Activated CD8-positive, alpha-beta memory T cell treated with anti-CD3 and anti-CD28 coated beads, Interleukin-2, amount 50 U/mL, for 48 hours (primary cell): ENCODE measurements around the gene PRRT2.
"Not testable (repeated sequence)": the region's sequence is repeated elsewhere in the genome, so short reads cannot be mapped to it uniquely, and the experiment has no call there.

Experiments
- DNase-seq: peaks from one replicate; pipeline ENCODE4 v3.0.0-alpha.2; 2020

The PRRT2 gene

DNA sequence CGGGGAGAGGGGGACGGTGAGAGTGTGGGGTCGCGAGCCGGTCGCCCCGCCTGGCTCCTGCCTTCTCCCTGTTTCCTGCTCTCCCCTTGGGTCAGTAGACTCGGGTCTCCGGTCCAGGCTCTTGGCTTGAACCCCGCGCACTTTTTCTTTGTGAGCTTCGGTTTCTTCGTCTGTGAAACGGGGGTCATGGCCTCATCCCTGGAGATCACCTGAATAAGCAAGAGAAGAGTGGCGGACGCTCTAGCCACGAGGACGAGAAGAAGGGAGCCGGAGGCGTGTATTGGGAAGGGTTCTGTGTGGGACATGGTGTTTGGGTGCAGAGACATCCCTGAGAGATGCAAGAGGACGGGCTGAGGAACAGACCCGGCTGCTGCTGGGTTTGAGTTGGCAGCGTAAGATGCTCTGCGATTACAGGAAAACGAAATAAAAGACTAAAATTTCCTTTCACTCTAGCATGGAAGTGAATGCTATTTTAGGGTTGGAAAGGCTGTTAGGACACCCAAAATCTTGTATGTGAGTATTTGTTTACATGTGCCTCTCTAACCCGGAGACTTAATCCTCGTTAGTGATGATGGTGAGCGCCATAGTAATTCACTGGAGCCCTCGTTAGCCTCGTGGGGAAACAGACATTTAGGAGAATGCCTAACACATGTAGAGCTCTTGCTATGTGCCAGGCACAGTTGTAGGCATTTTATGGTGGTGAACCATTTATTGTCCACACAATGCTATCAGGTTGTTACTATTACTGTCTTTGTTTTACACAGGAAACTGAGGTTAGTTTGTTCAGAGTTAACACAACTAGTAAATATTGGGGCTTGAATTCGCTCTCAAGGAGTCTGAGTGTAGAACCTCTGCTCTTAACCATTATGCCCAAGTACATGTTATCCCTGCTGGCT, 20.8 kb upstream of the PRRT2 start:
- no peak for DNase-seq

- DNase-seq: no peak
These were observed 19.9 kb upstream of the PRRT2 start for GRCh38 chr16:29791845-29792807.

GRCh38 chr16:29793153-29793552, 18.8 kb upstream of the PRRT2 start:
- DNase-seq: not testable (repeated sequence)

DNA sequence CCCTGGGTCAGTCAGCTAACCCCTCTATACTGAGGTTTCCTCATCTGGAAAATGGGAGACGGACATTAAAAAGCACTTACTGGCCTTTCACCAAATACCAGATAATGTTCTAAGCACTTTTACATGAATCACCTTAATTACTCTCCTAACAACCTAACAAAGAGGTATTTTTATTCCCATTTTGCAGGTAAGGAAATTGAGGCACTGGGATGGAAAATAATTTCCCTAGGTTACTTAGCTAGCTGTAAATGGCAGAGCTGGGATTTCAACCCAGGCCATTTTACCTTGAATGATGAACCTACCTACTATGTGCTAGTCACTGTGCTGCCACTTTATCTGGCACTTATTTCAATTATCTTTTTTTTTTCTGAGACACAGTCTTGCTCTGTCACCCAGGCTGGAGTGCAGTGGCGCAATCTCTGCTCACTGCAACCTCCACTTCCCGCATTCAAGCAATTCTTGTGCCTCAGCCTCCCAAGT, 17.7 kb upstream of the PRRT2 start:
- no peak for DNase-seq

GRCh38 chr16:29802416-29802935, 9.5 kb upstream of the PRRT2 start:
- no peak for DNase-seq

DNA sequence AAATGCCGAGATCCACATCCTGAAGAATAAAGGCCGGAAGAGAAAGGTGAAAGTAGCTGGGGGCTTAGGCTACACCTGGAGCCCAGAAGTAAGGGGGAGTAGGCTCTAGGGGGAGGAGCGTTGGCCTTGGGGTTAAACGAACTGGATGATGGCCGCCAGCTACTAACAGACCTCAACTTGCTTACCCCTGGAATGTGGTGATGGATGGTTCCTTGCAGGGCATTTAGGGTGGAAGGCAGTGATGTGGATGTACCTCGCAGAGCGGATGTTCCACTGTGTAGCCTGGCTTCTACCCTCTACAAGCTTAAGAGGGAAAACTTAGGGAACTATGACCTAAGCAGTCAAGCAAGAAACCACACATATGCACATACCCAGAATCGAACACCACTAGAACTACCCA, 8.0 kb upstream of the PRRT2 start:
- no peak for DNase-seq

DNA sequence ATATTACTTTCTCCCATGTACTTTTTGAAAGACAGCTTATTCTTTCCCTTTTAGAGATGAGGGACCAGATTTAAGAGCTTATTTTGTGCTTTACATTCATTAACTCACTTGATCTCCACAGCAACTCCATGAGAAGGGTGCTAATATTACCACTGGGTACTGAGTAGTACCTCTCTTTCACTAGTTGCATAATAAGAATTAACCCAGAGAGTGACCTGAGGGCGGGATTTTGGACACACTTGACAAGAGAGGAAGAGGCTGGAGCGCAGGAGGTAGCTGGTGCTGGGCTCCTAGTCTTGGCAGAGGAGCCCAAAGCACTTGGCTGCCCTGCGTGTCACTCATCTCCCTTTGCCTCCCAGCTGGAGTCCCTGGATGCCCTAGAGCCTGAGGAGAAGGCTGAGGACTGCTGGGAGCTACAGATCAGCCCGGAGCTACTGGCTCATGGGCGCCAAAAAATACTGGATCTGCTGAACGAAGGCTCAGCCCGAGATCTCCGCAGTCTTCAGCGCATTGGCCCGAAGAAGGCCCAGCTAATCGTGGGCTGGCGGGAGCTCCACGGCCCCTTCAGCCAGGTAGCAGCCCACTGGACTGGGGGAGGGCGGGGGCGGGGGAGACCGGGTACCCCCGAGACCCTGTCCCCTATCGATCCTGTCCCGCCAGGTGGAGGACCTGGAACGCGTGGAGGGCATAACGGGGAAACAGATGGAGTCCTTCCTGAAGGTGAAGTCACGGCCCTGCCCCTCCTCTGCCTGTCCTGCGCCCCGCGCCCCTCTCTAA, 7.3 kb upstream of the PRRT2 start:
- DNase-seq: peak; percentile 64

GRCh38 chr16:29805232-29806098, 6.5 kb upstream of the PRRT2 start:
- DNase-seq: peak; percentile 98

DNA sequence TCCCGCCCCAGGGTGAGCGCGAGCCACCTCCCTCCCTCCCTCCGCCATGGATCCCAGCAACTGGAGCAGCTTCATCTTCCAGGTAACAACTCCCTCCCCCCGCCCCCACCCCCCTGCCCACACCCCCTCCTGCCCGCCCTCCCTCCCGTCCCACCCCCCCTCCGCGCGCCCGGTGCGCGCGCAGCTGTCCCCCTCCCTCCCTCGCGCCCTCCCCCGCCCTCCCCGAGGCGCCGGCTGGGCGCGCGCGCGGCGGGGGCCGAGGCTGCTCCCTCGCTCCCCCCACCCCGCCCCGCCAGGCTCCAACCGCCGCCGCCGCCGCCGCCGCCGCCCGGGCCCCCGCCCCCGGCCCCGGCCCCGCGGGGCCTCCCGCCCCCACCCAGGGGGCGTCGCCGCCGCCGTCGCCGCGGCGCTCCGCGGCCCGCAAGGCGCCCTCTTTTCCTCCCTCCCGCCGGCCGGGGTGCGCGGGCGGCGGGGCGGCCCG, 5.9 kb upstream of the PRRT2 start, which contains the start of gene MAZ:
MAZ (plus strand) TSS at position 431 of the 481 bp plus-strand sequence. CDS start 173 bp downstream, outside the sequence.
- no peak for DNase-seq

DNA sequence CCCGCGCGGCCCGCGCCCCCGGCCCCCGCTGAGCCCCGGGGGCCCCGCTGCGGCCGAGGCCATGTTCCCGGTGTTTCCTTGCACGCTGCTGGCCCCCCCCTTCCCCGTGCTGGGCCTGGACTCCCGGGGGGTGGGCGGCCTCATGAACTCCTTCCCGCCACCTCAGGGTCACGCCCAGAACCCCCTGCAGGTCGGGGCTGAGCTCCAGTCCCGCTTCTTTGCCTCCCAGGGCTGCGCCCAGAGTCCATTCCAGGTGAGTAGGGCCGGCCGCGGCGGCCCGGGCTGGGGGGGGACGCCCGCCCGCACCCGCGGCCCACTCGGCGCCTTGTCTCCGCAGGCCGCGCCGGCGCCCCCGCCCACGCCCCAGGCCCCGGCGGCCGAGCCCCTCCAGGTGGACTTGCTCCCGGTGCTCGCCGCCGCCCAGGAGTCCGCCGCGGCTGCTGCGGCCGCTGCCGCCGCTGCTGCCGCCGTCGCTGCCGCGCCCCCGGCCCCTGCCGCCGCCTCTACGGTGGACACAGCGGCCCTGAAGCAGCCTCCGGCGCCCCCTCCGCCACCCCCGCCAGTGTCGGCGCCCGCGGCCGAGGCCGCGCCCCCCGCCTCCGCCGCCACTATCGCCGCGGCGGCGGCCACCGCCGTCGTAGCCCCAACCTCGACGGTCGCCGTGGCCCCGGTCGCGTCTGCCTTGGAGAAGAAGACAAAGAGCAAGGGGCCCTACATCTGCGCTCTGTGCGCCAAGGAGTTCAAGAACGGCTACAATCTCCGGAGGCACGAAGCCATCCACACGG, 5.2 kb upstream of the PRRT2 start:
- DNase-seq: peak; percentile 85

- peak; percentile 92 for DNase-seq
These were observed 4.4 kb upstream of the PRRT2 start for GRCh38 chr16:29807426-29808218.

DNA sequence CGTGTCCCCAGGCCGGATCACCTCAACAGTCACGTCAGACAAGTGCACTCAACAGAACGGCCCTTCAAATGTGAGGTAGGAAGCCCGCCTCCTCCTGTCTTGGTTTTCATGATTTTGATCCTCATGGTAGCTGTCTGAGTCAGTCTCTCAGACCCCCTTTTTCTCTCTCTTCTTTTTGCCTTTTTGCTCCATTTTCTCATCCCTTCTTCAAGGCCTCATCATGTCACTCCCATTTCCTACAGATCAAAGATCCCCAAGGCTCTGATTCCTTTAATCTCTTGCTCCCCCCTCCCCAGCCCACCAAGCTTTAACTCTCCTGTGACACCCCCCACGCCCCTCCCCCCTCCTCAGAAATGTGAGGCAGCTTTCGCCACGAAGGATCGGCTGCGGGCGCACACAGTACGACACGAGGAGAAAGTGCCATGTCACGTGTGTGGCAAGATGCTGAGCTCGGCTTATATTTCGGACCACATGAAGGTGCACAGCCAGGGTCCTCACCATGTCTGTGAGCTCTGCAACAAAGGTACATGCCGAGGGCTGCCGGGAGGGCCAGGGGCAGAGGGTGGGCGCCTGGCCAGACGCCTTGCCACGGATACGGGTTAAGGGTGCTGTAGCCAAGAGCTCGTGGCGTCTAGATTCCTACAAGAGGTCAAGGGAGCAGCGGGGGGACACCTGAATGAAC, 3.6 kb upstream of the PRRT2 start:
- DNase-seq: peak; percentile 72

DNA sequence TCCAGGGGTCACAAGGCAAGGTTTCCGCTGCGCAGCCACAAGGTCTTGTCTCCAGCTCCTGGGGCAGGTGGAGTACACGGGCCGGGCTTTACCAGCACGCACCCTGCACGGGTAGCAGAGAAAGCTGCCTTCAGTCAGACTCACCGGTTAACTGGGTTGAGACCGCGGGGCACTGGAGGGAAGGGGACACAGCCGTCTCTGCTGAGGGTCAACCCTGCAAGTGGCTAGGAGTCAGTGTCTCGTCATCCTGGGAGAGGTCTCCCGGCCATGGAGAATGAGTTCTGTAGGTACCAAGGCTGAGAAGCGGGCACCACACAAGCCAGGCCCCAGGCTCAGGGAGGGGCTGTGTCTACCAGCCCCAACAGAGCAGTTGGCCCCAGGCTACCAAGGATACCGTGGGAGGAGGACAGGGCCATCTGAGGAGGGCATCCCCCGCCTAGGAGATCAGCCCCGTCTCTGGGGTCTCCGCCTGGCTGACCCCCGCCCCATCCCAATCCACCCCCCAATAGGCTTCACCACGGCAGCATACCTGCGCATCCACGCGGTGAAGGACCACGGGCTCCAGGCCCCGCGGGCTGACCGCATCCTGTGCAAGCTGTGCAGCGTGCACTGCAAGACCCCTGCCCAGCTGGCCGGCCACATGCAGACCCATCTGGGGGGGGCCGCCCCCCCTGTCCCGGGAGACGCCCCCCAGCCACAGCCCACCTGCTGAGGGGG, 2.8 kb upstream of the PRRT2 start:
- peak; percentile 65 for DNase-seq

DNA sequence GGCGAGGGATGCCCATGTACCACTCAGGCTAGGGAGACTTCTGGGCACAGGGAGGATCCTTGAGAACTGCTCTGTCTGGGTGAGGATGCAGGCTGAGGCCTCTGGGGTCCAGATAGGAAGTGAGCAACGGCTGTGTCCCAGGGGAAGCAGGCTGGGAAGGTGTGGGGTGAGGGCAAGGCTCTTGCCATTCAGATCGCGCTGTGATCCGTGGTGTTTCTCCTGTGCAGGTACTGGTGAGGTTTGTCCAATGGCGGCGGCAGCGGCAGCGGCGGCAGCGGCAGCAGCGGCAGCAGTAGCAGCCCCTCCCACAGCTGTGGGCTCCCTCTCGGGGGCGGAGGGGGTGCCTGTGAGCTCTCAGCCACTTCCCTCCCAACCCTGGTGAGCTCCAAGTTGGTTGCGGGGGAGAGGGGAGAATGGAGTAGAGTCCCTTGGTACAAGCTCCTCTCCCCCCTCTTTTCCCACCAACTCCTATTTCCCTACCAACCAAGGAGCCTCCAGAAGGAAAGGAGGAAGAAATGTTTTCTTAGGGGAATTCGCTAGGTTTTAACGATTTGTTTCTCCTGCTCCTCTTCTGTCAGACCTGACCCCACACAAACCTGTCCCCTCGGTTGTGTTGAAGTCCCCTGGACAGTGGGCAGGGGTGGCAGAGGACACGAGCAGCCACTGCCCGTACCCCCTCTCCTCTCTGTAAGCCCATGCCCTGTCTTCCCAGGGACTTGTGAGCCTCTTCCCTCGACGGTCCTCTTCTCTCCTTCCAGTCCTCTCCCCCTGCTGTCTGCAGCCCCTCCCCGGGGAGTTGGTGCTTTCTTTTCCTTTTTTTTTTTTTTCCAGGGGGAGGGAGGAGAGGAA, 1.9 kb upstream of the PRRT2 start:
- DNase-seq: peak; percentile 80

- no peak for DNase-seq
These were observed 1.3 kb upstream of the PRRT2 start for GRCh38 chr16:29810699-29811169.

DNA sequence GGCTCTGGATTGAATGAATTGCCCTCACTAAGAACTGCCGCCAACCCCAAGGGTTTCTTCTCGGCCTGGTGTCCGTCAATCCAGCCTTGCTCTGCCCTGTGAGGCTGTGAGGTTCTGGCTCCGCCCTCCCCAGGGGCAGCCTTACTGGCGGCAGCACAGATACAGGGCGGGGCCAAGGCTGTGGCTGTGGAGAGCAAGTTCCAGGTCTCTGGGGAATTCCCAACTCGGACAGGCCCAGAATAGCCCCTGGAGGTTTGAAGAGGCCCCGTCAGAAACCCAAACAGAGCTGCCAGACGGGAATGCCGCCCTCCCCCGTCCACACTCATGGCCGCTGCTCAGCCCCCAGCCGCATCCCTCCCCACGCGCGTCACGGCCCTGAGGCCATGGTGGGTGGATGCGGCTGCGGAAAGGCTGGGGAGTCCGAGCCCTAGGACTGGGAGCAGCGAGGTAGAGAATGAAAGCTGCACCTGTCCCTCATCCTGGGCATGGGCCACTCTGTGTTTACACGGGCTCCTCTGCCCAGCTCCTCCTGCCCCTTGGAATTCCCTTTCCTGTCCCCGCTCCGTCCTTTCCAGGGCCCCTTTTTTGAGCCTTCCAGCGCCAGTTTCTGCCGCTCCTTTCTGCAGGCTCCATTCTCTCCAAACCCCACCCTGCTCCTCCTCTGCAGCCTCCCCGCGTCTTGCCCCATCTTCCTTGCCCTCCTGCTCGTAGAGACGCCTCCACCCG, 660 bp upstream of the PRRT2 start:
- DNase-seq: peak; percentile 87
